ENCODE measurements around the gene KCNK10.

The KCNK10 gene

GRCh38 chr14:88196116-88196890 lies 126.8 kb downstream of the KCNK10 start:
- DNase-seq (ENCODE audit: low read depth): no peak
- H3K4me3 ChIP-seq (replicated peaks; ENCODE audit: low read depth, low read length): no peak overlapping the region
- TF ChIP-seq CTCF (IDR thresholded peaks at IDR 0.05; ENCODE audit: low read length, missing control alignments): no peak

- no peak for TF ChIP-seq CTCF (IDR thresholded peaks at IDR 0.05; ENCODE audit: low read length, missing control alignments)
- H3K4me3 ChIP-seq (replicated peaks; ENCODE audit: low read depth, low read length): no peak overlapping the region
- DNase-seq (ENCODE audit: low read depth): no peak
These were observed 127.4 kb downstream of the KCNK10 start for GRCh38 chr14:88195676-88196075.

- no peak for TF ChIP-seq CTCF (IDR thresholded peaks at IDR 0.05; ENCODE audit: low read length, missing control alignments)
- DNase-seq (ENCODE audit: low read depth): no peak
- H3K4me3 ChIP-seq (replicated peaks; ENCODE audit: low read depth, low read length): no peak overlapping the region
These were observed 128.5 kb downstream of the KCNK10 start for GRCh38 chr14:88194531-88194930.

GRCh38 chr14:88191605-88192004 lies 131.5 kb downstream of the KCNK10 start:
- no peak for TF ChIP-seq CTCF (IDR thresholded peaks at IDR 0.05; ENCODE audit: low read length, missing control alignments)
- no peak overlapping the region for H3K4me3 ChIP-seq (replicated peaks; ENCODE audit: low read depth, low read length)
- DNase-seq (ENCODE audit: low read depth): no peak

- H3K4me3 ChIP-seq (replicated peaks; ENCODE audit: low read depth, low read length): peak overlapping the region; percentile 20
- TF ChIP-seq CTCF (IDR thresholded peaks at IDR 0.05; ENCODE audit: low read length, missing control alignments): peak; percentile 86
- DNase-seq (ENCODE audit: low read depth): peak; percentile 95
These were observed 133.5 kb downstream of the KCNK10 start for GRCh38 chr14:88189417-88190191.

GRCh38 chr14:88188745-88189416 lies 134.2 kb downstream of the KCNK10 start:
- DNase-seq (ENCODE audit: low read depth): no peak
- TF ChIP-seq CTCF (IDR thresholded peaks at IDR 0.05; ENCODE audit: low read length, missing control alignments): no peak
- peak overlapping the region; percentile 20 for H3K4me3 ChIP-seq (replicated peaks; ENCODE audit: low read depth, low read length)

Measured in fibroblast of pulmonary artery (primary cell).